ENCODE data around the gene KRT74.

KRT74 gene

DNA sequence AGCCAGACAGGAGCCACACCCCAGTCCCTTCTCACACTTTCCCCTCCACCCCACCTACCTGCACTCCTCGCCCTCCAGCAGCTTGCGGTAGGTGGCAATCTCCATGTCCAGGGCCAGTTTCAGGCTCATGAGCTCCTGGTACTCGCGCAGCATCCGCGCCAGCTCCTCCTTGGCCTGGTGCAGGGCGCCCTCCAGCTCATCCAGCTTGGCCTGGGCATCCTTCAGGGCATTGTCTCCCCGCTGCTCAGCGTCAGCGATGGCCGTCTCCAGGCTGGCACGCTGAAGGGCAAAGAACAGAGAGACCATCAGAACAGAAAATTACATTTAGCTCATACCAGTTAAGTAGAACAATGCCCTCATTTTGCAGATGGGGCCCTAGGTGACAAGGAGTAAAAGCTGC, 5.5 kb downstream of the KRT74 start:
- DNase-seq = no peak

DNA sequence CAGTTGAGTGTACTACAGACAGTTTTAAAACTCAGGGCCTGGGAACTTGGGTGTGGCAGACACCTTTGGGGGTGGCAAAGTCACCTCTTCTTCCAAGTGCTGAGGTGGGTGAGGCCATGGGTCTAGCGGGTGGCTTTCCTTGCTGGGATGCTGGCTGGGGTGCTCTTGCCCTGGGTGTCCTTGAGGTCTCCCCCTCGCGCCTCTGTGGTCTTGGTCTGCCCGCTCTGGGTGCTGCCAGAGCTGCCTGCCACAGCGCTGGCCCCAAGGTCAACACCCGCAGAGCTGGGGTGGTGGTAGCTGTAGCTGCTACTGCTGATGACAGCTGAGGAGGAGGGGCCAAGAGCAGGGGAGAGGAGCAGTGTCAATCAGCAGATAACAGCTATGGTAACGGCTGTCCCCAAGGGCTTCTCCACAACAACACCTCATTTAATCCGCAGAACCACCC, 6.8 kb downstream of the KRT74 start:
- no peak for DNase-seq

DNA sequence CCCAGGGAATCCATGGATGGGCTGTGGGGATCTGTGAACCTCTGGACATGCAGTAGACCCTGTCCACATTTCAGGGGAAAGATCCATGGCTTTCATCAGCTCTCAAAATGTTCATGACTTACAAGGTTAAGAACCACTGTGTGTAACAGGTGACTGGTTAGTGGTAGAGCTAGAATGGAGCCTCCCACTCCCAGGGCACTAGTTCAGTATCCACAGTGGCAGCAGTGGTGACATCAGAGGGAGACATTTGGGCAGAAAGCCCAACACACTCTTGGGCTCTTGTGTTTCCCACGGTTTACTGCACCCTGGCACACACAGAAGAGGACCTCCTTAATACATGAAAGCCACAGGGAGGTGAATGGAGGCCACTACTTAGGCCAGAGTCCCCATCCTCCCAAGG, 9.1 kb downstream of the KRT74 start:
- no peak for DNase-seq

DNA sequence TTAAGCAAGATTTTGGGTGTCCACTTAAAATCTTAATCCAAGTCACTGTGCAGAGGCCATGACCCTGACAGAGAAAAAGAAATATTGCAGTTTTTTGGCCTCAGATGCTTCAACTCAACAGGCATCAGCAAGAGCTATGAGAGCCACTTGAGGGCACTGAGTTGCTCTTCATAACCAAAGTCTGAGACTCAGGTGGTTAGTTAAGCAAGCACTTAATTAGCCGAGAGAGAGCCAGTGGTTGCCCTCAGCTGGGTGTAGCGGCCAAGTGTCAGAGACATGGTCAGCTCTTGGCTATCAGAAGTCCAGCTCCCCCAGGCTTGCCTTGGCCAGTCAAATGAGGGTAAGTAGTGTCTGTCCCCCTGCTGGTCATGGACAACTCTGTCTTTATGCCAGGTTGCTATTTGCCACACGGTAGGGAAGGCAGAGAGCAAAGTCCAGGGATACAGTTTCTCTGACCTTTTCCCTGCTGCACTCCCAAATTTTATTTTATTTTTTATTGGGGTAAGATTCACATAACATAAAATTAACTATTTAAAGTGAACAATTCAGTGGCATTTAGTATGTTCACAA, 11.7 kb downstream of the KRT74 start:
- DNase-seq = no peak

GRCh38 chr12:52559979-52560378, 13.7 kb downstream of the KRT74 start:
- no peak for DNase-seq

DNA sequence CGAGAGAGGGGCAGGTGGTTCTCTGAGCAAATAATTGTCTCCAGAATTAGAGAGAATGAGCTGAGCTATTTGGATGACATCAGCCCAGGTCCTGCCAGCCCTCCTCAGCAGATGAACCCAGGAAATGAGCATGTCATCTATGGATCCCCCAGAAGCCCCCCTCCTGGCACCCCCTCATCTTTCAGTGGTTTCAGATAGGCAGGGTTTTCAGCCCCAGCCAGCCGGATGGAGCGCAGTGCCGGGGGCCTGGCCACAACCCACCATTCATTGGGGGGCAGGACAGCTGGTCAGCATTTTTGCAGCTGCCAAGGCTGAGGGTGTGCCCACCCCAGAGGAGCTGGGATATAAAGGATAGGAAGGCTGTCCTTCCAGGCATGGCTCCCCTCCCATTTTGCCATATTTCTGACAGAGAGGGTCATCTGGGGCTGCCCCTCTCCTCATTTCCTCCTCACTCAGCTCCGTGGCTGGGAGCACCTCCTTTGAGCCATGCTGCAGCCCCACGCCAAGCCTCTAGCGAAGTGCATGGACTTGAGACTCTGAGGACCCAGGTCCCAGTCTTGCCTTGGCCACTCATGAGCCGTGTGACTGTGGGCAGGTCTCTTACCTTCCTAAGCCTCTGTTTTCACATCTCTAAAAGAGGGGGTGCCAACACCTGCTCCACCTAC, 14.7 kb downstream of the KRT74 start:
- no peak for DNase-seq

DNA sequence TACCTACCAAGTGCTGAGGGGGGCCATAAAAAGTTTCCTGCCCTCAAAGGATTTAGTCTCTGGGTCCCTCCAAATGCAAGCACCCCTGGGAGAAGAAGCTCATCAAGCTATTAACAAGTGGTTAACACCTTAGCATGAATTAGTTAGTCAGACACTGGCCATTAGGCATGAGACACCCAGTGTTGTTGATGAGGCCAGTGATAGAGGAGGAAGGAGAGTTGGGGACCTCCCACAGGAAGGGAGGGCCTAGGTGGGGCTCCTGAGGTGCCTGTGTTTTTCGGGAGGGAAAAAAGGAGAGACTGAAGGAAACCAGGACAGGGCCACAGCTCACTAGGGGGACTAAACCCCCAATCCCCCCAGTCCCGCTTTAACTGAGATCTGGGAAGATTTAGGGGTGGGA, 16.2 kb downstream of the KRT74 start:
- DNase-seq = no peak

DNA sequence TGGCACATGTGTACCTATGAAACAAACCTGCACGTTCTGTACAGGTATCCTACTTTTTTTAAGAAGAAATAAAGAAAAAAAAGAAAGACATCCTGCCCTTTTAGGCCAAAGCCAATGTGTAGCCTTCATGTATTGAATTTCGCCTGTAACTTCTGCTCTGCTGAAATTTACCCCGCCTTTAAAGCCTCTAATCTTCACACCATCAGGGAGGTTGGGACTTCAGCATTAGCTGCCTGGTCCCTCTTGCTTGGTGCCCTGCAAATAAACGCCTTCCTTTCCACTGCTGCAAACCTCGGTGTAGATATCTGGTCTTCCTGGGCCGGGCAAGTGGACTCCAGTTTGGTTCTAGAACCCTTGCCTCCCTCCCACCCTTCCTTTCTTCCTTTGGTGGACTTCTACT, 18.1 kb downstream of the KRT74 start:
- DNase-seq = no peak

DNA sequence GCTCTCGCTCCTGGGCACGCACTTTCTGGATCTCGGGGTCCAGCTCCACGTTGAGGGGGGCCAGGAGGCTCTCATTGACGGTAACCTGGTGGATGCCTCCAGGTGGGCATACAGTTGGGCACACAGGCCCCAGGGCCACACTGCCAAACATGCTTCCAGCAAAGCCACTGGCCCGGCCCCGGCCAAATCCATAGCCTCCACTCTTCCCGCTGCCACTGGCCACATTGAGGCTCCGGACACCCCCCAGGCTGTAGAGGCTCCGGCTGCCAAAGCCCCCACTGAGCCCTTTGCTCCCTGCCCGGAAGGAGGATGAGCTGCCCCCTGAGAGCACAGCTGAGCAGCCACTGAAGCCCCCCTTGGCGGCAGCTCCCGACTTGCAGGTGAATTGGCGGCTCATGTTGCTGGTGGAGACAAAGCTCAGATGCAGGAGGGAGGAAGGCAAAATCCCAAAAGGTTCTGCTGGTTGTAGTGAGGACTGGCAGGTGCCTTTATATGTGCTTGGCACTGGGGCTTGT, 20.9 kb downstream of the KRT74 start, which contains the start of gene KRT71:
TSS of gene KRT71 (minus strand) at position 465 of the 515 bp plus-strand sequence. CDS start at position 397, 68 bp downstream.
- DNase-seq = no peak

DNA sequence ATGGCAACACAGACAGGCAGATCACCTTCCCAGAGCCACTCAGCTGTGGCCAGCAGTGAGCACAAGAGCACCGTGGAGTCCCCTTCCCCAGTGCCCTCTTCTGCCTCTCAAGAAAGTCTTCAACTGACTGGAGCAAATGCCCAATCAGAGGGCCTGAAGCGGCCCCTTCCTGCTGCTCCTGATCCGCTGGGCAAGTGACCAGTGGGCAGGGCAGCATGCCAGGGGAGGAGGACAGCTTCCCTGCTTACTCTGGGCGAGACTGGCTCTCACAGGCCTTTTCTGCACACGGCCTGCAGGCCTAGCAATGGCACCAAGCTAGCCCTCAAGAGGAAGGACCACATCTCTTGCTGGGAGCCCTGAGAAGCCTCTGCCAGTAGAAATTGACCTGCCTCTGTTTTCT, 21.6 kb downstream of the KRT74 start:
- DNase-seq = no peak

DNA sequence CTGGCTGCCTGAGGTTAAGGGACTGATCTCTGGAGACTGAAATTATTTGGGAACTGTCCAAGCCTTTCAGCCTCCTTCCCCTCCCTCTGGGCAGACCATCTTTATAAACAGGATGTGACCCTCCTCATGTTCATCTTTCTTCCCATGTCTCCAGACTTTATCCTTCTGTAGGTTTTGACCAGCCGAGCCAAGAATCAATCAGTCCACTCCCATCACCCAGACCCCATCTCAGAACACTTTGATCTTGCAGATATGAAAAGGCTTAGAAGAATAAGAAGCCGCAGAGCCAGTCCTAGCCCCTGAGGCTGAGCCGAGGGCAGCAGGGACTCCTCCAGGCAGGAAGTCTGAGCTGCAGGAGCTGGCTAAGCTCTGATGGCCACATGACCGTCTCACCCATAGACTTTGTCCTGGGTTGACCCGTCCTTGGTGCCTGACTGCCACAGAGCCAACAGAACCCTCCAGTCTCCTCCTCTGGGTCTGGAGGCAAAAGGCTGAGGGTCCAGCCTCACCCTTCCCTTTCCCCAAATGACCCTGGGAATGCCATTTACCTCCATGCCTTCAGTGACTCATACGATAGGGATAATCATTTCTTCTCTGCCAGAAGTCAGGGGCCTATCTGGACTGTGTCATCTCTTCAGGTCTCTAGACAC, 22.3 kb downstream of the KRT74 start:
- no peak for DNase-seq

DNA sequence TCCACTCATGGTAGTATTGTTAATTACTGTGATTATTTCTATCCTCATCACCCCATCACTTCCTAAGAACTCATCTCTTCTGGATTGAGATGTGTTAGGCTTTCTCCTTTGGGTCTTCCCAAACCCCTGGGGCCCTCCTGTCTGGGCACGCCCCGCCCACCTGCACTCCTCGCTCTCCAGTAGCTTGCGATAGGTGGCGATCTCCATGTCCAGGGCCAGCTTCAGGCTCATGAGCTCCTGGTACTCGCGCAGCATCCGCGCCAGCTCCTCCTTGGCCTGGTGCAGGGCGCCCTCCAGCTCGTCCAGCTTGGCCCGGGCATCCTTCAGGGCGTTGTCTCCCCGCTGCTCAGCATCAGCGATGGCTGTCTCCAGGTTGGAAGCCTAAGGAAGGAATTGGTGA, 27.5 kb downstream of the KRT74 start:
- no peak for DNase-seq

GRCh38 chr12:52543985-52544883, 29.4 kb downstream of the KRT74 start:
- no peak for DNase-seq

- no peak for DNase-seq
Measured at GRCh38 chr12:52542785-52543318, 30.8 kb downstream of the KRT74 start.

DNA sequence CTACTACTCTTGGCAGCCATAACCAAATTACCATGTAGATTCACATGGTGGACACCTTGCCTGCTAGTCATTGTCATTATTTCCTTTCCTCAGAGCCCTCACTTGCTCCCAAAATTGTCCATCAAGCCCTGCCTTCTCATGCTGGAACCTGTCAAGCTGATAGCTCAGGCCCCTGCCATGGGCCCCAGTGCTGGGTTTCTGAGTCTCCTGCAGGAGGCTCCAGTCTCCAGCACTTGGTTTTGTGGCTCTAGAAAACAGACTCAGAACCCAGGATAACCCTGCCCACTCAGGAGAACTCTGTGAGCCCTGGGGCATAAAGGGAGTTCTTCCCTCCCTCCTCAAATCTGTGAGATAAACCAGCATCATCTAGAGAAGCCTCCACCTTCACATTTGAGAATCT, 31.5 kb downstream of the KRT74 start:
- no peak for DNase-seq

- no peak for DNase-seq
Measured at GRCh38 chr12:52541709-52542108, 31.9 kb downstream of the KRT74 start.

DNA sequence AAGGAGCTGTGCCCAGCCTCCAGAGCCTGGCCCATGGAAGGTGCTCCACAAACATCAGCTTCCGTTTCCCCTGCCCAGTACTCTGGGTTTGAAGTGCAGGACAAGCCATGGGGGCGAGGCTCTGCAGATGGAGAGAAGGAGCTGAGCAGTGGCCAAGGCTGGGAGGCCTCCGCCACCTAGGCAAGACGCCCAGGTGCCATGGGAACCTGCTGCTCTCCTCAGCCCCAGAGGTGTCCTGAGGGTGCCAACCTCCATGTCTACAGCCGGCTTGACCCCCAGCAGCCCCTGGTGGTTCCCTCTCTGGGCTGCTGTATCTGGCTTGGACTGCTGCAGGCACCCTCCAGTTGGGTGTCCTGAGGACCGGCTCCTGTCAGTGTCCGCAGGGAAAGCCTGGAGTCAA, 33.1 kb downstream of the KRT74 start:
- no peak for DNase-seq

GRCh38 chr12:52539821-52540173, 33.8 kb downstream of the KRT74 start:
- DNase-seq = no peak

GRCh38 chr12:52539083-52539820, 34.4 kb downstream of the KRT74 start:
- DNase-seq = no peak

- DNase-seq = no peak
Measured at GRCh38 chr12:52537101-52537500, 36.5 kb downstream of the KRT74 start.

- DNase-seq = no peak
Measured at GRCh38 chr12:52535574-52535973, 38.1 kb downstream of the KRT74 start.

- DNase-seq = no peak
Measured at GRCh38 chr12:52534482-52534881, 39.2 kb downstream of the KRT74 start.
